Measurements from ENCODE around the gene SPEG.

SPEG gene

DNA sequence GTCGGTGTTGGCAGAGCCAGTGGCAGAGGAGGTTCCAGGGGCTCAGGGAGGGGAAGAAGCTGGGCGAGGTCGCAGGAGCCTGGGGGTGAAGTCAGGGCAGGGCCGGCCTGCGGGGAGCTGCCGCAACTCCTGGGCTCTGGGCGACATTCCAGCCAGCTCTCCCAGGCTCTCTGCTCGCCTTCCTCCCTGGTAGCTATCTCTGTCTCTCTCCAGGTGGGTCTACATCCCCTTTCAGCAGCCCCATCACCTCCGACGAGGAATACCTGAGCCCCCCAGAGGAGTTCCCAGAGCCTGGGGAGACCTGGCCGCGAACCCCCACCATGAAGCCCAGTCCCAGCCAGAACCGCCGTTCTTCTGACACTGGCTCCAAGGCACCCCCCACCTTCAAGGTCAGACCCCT, 27.0 kb downstream of the SPEG start:
- no peak for DNase-seq (ENCODE audit: low spot score)

DNA sequence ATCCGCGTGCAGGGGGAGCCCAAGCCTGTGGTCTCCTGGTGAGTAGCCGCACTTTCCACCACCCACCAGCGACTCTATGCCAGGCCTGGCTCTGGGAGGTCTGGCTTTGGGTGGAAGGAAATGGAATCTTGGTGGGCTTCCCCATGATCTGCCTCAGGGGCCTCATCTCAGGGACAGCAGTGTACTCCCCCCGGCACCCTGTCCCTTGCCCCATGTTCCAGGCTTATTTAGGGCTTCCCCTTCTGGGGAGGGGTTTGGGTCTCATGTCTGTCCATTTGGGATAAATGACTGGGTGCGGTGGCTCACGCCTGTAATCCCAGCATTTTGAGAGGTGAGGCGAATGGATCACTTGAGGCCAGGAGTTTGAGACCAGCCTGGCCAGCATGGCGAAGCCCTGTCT, 27.7 kb downstream of the SPEG start:
- no peak for DNase-seq (ENCODE audit: low spot score)

DNA sequence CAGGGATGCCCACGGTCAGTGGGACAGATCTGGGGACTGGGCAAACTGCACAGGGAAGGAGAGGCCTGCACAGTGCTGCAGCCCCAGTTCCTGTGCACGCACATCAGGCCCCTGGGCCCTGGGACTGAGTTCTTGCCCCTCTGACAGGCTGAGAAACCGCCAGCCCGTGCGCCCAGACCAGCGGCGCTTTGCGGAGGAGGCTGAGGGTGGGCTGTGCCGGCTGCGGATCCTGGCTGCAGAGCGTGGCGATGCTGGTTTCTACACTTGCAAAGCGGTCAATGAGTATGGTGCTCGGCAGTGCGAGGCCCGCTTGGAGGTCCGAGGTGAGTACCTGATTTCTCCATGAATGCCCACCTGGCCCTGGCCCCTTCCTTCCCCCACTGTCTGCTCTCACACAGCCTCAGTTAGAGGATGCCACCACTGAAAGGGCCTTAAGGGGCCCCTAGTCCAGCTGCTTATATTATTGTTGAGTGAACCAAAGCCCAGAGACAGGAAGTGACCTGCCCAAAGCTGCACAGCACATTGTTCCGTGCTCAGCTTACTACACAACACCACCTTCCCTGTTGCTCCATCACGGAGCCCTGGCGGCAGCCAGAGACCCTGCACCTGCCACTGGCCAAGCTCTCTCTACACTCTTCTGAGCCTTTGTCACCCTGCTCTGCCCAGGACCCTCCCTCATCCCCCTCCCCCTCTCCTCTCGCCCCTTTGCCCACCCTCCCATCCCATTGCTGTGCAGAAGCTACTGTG, 29.8 kb downstream of the SPEG start:
- DNase-seq (ENCODE audit: low spot score) = no peak

DNA sequence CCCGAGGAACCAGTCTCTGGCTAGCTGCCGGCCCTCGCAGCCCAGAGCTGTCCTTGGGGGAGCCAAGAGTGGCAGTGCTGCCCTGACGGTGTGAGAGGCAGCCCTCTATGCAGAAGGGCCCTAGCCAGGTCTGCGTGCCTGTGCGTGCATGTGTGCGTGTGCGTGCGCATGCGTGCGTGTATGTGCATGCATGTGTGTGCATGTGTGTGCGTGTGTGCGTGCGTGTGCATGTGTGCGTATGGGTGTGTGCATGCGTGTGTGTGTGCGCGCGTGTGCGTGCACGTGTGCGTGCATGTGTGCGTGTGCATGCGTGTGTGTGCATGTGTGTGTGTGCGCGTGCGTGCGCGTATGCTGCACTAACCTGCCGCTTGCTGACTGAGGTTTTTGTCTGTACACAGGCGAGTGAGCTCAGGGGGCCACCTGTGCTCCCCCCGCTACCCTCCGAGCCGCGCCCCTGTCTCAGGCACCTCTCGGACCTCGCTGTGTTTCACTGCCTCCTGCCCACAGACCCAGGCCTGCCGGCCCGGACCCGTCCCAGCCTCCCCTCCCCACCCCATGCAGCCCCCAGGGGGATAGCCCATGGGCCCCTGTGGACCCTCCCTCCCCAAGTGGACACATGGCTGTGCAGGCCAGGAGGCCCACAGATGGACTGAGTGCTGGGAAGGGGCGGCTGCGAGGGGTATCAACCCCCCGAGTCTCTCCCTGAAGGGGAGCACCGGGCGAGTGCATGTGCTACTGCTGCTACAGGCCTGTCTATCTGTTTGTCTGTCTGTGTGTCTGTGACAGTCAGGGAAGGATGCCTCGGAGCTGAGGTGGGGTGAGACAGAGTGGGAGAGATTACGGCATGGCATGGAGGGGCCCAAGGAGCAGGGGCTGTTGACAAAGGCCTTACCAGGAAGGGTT, 31.3 kb downstream of the SPEG start:
- DNase-seq (ENCODE audit: low spot score) = no peak

DNA sequence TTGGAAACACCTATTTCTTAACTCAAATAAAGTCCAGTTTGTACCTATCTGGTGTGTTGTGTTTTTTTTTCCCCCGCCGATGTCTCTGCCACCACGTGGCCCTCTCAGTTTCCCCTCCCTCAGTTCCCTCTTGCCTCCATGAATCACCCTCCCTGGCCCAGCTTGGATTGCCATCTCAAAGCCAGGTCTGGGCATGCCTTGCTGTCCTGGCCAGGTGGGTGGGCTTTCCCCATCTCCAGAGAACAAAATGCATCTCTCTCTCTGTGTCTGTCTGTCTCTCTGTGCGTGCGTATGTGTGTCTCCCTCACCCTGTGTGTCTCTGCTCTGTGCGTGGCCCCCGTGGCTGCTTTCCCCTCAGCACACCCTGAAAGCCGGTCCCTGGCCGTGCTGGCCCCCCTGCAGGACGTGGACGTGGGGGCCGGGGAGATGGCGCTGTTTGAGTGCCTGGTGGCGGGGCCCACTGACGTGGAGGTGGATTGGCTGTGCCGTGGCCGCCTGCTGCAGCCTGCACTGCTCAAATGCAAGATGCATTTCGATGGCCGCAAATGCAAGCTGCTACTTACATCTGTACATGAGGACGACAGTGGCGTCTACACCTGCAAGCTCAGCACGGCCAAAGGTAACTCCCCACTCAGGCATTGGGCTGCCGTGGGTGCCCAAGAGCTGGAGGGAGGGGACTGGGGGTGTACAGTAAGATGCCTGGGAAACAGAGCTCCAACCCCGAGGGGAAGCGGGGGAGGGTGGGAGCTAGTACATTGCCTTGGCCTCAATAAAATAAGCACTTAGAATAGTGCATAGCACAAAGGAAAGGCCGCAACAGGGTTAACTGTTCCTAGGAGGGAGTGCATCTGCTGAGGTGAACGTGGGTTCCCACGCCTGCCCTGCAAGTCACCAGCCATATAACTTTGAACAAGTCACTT, 32.4 kb downstream of the SPEG start:
- no peak for DNase-seq (ENCODE audit: low spot score)

DNA sequence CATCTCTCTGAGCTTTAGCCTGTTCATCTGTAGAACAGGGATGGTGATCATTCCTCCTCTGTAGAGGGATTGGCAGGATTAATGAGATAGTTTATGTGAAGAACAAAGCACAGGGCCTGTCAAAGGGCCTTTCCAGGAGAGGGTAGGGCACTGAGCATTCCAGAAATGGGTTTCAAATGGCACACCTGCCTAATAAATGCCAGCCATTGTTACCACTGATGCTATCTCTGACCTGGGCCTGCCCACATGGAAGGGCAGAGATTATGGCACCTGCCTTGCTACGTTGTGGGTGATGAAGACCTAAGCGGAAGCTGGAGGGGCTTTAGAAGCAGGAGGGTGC, 33.1 kb downstream of the SPEG start:
- no peak for DNase-seq (ENCODE audit: low spot score)

DNA sequence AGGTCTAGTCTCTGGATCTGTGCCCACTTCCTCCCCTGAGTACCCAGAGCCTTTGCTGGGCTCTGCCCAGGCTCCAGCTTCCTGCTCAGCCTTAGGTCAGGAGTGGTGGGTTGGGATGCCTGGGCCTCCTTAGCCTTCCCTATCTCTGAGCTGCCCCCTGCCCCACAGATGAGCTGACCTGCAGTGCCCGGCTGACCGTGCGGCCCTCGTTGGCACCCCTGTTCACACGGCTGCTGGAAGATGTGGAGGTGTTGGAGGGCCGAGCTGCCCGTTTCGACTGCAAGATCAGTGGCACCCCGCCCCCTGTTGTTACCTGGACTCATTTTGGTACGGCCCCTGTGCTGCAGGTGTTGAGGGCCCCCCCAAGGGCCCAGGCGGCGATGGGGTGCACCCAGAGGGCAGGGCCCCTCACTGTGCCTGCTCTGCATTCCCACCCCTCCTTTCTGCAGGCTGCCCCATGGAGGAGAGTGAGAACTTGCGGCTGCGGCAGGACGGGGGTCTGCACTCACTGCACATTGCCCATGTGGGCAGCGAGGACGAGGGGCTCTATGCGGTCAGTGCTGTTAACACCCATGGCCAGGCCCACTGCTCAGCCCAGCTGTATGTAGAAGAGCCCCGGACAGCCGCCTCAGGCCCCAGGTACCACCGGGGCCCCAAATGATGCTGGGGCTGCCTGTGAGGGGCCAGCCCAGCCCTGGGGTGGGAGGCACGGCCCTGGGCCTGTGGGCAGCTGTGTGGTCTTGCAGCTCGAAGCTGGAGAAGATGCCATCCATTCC, 34.0 kb downstream of the SPEG start:
- no peak for DNase-seq (ENCODE audit: low spot score)

DNA sequence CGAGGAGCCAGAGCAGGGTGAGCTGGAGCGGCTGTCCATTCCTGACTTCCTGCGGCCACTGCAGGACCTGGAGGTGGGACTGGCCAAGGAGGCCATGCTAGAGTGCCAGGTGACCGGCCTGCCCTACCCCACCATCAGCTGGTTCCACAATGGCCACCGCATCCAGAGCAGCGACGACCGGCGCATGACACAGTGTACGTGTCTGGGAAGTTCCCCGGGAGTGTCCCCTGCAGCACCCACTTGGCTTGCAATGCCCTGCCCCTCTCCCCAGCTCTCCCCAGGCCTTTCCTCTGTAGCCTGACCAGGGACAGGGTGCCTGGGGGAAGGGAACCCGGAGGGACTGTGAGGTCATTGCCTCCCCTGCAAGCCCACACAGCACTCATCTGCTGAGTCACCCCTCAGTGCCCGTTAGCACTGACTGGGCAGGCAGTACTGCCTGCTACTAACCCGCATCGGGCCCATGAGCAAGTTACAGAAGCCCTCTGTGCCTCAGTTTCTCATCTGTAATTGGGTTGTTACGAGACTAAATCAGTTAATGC, 34.6 kb downstream of the SPEG start:
- no peak for DNase-seq (ENCODE audit: low spot score)

DNA sequence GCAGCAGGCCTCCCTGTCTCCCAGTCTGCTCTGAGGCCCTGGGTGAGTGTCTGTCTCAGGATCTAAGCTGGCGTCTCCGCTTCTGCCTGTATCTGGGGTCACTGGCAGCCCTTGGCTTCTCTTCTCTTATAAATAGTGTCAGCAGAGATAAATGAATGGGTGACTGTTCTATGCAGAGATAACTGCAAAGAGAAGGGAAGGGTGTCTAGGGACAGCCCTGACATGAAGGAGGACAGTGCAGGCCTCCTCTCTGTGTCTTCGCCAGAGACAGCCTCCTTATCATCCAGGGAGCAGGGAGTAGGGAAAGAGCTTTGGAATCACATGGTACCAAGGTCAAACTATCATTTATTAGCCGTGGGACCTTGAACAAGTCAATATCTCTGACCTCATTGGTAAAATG, 35.8 kb downstream of the SPEG start:
- no peak for DNase-seq (ENCODE audit: low spot score)

DNA sequence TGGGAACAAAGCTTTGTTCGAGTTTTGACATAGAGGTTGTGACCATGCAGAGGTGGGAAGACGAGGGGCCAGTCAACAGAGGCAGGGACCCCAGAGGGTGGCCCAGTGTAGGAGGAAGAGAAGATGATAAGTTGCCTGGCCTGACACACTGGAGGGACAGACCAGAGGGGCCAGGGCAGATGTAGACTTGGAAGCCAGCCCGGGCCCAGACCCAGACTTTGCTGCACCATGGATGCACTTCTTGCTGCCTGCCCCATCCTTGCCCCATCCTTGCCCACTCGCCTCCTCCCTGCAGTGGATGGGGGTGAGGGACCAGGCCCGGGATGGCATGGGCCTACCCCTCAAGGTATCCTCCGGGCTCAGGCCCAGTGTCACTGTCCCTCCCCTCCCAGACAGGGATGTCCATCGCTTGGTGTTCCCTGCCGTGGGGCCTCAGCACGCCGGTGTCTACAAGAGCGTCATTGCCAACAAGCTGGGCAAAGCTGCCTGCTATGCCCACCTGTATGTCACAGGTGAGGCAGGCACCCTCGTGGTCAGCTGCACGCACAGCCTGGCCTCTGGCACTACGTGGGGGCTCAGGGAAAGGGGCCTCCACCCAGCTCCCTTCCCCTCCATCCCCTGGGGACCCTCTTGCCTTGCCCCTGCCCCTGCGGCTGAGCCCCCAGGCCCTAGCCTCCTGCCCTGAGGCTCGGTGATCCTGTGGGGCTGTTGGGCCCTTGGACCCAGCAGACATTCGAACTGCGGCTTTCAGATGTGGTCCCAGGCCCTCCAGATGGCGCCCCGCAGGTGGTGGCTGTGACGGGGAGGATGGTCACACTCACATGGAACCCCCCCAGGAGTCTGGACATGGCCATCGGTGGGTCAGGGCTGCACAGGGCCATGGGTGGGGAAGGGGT, 37.1 kb downstream of the SPEG start:
- DNase-seq (ENCODE audit: low spot score) = no peak

DNA sequence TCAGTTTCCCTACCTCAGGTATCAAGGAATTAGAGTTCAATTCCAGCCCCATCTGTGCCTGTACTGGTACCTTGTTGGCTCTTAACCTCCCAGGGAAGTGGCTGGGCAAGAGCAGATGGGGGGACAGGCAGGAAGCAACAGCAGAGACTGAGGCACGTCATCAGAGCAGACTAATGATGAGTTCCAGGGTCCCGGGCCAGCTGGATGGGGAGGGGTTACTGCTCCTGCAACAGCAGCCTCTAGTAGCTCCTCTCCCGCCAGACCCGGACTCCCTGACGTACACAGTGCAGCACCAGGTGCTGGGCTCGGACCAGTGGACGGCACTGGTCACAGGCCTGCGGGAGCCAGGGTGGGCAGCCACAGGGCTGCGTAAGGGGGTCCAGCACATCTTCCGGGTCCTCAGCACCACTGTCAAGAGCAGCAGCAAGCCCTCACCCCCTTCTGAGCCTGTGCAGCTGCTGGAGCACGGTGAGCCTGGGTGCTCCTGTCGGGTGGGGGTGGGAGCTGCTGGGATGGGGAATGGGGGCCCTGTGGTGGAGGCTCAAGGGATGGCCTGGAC, 38.1 kb downstream of the SPEG start:
- no peak for DNase-seq (ENCODE audit: low spot score)

DNA sequence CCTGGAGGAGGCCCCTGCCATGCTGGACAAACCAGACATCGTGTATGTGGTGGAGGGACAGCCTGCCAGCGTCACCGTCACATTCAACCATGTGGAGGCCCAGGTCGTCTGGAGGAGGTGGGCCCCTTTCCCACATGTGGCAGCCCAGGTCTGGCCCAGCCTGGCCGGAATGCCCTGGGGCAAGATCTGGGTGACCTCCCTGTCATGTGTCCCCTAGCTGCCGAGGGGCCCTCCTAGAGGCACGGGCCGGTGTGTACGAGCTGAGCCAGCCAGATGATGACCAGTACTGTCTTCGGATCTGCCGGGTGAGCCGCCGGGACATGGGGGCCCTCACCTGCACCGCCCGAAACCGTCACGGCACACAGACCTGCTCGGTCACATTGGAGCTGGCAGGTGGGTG, 38.9 kb downstream of the SPEG start:
- no peak for DNase-seq (ENCODE audit: low spot score)

DNA sequence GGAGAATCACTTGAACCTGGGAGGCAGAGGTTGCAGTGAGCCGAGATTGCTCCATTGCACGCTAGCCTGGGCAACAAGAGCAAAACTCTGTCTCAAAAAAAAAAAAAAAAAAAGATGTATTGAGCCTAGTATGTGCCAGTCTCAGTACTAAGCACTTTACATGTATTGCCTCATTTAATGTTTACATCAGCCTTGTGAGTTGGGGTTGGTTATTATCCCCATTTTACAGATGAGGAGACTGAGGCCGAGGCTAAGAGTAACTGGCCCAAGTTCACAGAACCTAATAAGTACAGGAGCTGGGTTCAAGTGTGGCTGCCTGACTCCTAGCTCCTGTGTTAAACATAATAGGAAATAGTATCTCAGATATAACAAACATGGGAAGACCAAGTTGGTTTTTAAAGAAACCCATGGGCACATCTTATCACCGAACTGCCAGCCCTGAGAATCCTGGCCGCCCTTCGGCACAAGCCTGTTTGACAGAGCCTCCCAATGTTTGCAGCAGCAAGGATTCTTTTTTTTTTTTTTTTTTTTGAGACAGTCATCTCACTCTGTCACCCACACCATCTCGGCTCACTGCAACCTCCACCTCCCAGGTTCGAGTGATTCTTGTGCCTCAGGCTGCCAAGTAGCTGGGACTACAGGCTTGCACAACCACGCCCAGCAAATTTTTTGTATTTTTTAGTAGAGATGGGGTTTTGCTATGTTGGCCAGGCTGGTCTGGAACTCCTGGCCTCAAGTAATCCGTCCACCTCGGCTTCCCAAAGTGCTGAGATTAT, 39.8 kb downstream of the SPEG start:
- DNase-seq (ENCODE audit: low spot score) = no peak

DNA sequence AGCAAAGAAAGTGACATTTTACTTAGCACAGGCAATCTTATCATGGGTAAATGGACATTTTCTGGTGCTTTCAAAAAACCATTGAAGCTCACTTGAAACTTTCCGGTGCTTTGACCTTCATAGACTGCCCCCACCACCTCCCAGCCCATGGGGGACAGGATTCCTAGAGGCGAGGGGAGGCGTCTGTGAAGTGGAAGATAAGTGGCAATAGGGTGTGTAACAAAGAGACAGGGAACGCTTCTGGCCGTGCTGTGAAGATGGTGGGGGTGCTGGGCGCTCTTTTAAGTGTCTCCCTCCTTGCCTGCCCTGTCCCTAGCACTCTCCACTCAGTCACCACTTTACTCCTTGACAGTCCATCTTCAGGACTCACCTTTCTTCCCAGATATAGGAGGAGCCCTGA, 40.6 kb downstream of the SPEG start:
- no peak for DNase-seq (ENCODE audit: low spot score)

DNA sequence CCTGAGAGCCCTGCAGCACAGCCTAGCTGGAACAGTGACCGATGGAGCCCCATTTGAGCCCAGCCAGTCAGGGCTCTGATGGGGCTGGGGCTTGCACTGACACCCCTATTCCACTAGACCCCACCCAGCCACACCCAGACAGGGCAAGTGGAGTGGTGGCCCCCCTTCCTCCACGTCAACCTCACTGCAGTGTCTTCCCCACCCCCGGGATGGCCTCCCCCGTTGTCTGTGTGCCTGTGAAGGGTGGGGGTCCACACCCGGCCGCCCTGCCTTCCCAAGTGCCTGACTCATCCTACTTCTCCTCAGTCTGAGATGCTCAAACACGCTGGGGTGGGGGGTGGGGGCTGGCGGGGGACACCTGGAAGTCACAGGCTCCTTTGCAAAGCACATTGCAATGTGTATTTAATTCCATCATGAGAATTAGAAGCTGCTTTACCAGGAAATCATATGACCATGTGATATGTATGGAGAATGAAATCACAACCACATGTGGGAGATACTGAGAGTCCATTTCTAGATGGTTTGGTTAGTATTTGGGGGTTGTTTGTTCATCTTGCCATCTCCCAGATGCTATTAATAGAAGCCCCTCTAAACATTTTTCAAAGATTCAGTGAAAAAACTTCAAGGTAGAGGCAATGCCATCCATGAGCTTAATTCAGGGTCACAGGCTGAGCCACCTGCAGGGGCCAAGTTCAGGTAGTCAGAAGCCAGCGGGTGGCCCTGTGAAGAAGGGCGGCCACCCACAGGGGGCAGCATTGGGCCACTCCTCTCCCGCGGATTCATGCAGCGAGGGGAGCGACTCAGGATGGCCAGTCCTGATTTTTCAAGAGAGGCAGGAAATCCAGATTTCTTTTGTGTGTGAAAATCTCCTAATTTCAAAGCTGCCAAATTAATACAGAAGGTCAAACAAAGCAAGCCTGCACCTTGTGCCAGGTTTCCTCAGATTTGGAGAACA, 41.3 kb downstream of the SPEG start:
- peak; percentile 42 for DNase-seq (ENCODE audit: low spot score)

DNA sequence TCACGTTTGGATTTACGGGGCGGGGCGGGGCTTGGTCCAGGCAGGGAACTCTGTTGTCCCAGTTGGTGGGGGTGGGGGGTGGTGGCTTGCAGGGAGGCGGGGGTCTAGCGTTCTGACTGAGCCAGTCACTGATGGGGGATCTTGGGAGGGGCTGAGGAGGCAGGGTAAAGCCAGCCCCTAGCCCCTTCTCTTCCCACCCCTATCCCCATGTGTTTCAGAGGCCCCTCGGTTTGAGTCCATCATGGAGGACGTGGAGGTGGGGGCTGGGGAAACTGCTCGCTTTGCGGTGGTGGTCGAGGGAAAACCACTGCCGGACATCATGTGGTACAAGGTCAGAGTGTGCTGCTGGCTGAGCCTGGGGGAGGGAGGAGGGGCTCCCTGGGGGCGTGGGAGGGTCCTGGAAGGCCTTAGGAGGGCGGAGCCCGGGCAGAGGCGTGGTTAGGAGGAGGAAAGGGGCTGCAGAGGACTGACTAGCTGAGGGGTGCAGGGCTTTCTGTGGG, 42.1 kb downstream of the SPEG start:
- no peak for DNase-seq (ENCODE audit: low spot score)

DNA sequence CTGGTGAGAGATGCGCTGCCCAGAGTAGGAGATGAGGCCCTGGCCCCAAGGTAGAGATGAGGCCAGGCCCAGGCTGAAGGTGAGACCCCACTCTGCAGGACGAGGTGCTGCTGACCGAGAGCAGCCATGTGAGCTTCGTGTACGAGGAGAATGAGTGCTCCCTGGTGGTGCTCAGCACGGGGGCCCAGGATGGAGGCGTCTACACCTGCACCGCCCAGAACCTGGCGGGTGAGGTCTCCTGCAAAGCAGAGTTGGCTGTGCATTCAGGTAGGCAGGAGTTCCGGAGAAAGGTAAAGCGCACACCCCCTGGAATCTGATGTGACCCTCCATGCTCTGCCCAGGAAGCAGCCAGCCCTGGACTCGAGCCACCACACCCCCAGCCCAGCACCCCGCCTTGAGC, 42.5 kb downstream of the SPEG start:
- DNase-seq (ENCODE audit: low spot score) = no peak

DNA sequence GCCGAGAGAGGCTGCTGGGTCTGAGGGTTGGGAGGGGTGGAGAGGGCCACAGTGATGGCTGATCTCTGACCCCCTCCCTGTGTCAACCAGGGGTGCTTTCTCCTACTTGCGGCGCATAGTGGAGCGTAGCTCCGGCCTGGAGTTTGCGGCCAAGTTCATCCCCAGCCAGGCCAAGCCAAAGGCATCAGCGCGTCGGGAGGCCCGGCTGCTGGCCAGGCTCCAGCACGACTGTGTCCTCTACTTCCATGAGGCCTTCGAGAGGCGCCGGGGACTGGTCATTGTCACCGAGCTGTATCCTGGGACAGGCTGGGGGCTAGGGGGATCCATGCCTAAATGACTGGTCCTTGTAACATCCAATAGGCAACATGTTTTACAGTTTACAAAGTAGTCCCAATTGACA, 43.2 kb downstream of the SPEG start:
- no peak for DNase-seq (ENCODE audit: low spot score)

Data from CD4-positive, alpha-beta T cell treated with Interleukin-15 for 4 hours (primary cell).